HG02938 (cell line): ENCODE data around the gene RECK.
A peak's percentile ranks its signal among the peaks of the same experiment; 100 is the strongest.
"Not testable (repeated sequence)": the region's sequence is repeated elsewhere in the genome, so short reads cannot be mapped to it uniquely, and the experiment has no call there.

Experiments used
- ATAC-seq: cut with Tn5 transposase; IDR thresholded peaks from one replicate; pipeline ENCODE4 v1.9.1; 2021; ENCODE audit warnings: mild to moderate bottlenecking, moderate library complexity; ENCODE audit not compliant: unreplicated experiment

RECK gene

GRCh38 chr9:36152741-36153438 lies 116.2 kb downstream of the RECK start:
- ATAC-seq: no peak

- no peak for ATAC-seq
These were observed 117.0 kb downstream of the RECK start for GRCh38 chr9:36153746-36154145.

- no peak for ATAC-seq
These were observed 117.7 kb downstream of the RECK start for GRCh38 chr9:36154331-36154952.

GRCh38 chr9:36156116-36156515 lies 119.4 kb downstream of the RECK start:
- ATAC-seq: no peak

GRCh38 chr9:36158122-36158521 lies 121.4 kb downstream of the RECK start:
- no peak for ATAC-seq

- ATAC-seq: no peak
These were observed 122.2 kb downstream of the RECK start for GRCh38 chr9:36158917-36159316.

GRCh38 chr9:36159509-36159908 lies 122.8 kb downstream of the RECK start:
- not testable (repeated sequence) for ATAC-seq

GRCh38 chr9:36160126-36160525 lies 123.4 kb downstream of the RECK start:
- not testable (repeated sequence) for ATAC-seq

- ATAC-seq: no peak
These were observed 124.5 kb downstream of the RECK start for GRCh38 chr9:36161187-36161586.

- ATAC-seq: no peak
These were observed 125.6 kb downstream of the RECK start for GRCh38 chr9:36162211-36162738.

- no peak for ATAC-seq
These were observed 126.5 kb downstream of the RECK start for GRCh38 chr9:36163049-36163785.

GRCh38 chr9:36163786-36164170 lies 127.1 kb downstream of the RECK start:
- ATAC-seq: no peak

GRCh38 chr9:36164372-36164771 lies 127.7 kb downstream of the RECK start:
- ATAC-seq: no peak

GRCh38 chr9:36164989-36165388 lies 128.3 kb downstream of the RECK start:
- ATAC-seq: no peak

GRCh38 chr9:36165826-36166167 lies 129.1 kb downstream of the RECK start:
- ATAC-seq: no peak

- peak; percentile 72 for ATAC-seq
These were observed 129.6 kb downstream of the RECK start for GRCh38 chr9:36166168-36166927.

GRCh38 chr9:36169166-36169565 lies 132.5 kb downstream of the RECK start, which contains the start of gene CCIN:
Gene CCIN, plus strand, starts transcription at chr9:36169388. Its CDS starts 115 bp downstream, at chr9:36169503.
- no peak for ATAC-seq

GRCh38 chr9:36169708-36170107 lies 133.0 kb downstream of the RECK start:
- ATAC-seq: no peak

- no peak for ATAC-seq
These were observed 133.8 kb downstream of the RECK start for GRCh38 chr9:36170531-36170930.

GRCh38 chr9:36173861-36174260 lies 137.1 kb downstream of the RECK start:
- ATAC-seq: no peak
